GM21737 (cell line): ENCODE measurements around the gene LTBP1.

Experiments used
- ATAC-seq: cut with Tn5 transposase; IDR thresholded peaks from one replicate; pipeline ENCODE4 v1.9.1; 2021; ENCODE audit warnings: mild to moderate bottlenecking, moderate library complexity; ENCODE audit not compliant: unreplicated experiment

LTBP1 gene

DNA sequence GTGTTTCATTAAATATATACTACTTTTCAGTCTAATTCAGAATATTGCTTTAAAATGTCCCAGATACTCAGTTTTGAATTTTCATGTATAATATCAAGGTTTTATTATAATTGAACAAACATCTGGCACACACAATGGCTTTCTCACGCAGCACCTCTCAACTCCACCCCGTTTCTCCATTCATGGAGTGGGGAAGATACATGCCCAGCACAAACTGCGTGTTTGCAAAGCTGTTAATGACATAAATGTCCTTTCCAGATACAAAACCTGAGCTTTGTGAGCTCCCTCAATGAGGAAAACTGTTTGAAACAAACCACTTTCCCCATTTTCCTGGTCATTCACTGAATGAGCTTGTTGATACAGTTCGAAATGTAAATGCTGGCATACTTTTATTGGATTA lies 379.3 kb downstream of the LTBP1 start:
- ATAC-seq, result no peak

DNA sequence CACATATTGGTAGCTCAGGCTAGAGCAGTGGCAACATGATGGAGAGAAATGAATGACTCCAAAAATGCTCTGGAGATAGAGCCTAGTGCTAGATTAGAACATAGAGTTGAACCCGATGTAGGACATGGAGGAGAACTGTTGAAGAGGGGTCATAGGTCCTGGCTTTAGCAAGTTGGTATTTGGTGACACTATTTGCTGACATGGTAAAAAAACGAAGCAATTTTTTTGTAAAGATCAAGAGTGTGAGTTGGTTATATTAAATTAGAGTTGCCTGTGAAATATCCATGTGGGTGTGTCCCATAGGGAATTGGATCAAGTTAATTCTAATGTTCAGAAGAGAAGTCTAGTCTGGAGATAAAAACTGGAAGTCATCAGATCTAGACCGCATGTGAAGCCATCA lies 386.7 kb downstream of the LTBP1 start:
- ATAC-seq, result no peak

DNA sequence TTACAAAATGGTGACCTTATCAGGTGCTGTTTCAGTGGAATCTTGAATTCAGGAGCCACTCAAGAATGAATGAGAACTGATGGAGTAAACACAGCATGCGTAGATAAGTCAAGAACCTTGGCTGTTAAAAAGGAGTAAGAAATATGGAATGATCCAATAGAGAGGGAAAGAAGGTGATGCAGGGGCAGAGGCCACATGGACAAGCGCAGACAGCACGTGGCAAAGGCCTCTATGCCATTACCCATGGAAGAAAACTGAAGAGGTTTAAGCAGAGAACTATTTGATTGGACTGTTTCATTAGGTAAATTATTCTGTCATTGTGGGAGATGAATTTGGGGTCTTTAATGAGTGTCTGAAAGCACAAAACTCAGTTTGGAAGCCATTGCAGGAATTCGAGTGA lies 387.3 kb downstream of the LTBP1 start:
- no peak for ATAC-seq

DNA sequence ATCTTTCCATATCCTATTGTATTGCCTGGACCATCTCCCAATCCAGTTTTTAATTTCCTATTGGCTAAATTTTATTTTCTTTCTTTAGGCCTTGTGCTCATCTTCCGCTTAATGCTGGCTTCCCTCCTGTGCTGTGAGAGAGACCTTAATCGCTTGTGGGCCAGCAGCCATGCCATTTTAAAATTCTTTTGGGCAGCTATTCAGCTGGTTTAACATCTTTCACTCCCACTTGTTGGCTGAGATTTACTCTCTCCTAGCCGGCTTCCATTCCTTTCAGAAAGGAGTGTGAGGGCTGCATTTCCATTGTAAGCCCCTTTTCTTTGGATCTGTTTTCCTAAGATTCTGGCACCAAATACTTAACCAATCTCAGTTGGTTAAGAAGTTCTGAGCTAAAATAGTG lies 388.8 kb downstream of the LTBP1 start:
- no peak for ATAC-seq

DNA sequence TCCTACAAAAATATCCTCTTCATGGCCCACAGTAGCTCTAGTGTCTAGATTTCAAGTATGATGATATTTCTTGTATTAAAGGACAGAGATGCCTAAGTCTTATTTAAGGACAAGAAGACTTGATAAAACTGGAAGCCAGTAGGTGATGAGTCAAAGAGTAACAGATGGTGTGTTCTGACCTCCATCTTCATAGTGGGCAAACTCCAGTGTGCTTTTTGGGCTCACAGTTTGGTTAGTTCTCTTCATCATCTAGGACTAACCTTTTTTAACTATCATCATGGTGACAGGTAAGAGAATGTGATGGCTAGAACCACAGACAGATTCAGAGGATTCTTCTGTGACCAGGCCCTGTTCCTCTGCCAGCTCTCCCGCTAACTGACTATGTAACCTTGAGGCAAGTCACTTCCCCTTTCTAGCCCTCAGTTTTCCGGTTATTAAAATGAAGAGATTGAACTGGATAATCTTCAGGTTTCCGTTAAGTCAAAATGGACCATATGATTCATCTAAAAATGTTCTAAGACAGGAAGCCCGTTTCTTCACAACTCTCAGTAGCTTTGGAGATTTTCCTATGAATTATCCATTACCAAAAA lies 389.4 kb downstream of the LTBP1 start:
- no peak for ATAC-seq

DNA sequence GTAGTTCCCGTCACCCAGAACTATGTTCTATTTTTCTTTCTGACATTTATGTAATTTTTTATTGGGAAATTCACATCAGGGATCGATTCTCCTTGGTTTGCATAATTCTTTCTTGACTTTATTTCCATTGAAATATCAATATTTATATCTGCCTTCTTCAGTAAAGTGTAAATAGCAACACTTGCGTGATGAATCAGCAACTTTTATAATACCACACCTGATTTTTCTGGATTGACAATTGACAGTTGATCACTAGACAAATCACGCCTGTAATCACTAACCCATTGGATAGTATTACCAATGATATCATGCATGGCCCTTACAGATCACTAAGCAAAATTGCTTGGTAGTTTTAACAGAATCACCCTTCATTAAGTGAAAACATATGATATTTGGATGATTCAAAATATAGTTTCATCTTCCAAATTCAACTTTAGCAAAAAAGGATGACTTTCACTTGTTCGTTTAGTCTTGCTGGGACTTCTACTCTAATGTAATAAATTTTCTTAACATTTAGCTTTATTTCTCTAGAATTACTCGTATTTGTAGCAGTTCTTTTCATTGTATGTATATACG lies 390.7 kb downstream of the LTBP1 start:
- no peak for ATAC-seq

DNA sequence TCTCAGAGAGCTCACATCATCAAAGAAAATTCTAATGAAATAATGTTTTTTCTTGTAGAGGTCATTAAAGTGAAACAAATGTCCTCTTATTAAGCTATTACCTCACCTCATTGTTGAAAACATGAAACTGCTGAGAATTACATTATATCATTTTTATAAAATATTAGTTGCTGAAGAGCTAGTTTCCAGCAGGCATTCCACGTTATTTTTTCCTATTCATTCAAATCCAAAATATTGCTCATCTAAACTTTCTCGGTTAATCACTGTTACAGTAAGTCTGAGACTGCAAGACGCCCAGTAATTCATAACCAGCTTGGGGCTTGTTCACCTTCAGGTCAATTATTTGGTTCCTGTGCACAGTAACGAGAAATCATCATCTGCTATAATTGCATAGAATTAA lies 391.2 kb downstream of the LTBP1 start:
- ATAC-seq, result no peak

DNA sequence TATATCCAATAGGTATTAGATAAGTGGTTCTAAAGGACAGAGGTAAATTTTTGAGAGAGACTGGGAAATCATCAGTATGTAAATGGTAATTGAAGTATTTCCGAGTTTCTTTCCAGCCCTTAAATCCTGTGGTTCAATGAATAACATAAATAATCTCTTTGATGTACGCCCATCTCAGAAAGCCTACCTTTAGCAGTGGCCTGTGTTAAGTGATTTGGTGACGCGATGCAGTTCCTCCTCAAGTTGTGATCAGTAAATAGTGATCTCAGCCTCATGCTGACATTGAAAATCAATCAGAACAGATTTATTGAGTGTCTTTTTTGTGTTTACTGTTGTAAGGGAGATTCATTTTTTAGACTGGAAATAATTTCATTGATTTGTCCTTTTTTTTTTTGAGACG lies 392.5 kb downstream of the LTBP1 start:
- no peak for ATAC-seq

DNA sequence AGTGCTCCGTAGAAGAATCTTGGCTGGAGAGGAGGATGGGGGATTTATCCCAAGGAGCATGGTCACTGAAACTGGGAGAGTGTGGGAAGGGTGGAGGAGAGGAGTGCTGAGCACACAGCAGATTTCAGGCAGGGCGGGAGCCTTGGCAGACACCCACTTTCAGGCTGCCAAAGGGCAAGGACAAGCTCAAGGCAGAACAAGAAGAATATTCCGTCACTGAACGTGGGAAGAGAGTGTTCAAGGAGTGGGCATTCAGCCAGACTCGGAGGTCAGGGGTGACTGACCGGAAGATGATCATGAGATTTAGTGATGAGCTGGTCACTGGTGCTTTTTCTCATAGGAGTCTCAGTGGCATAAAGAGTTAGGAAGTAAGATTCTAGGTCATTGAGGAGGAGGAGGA lies 393.5 kb downstream of the LTBP1 start:
- ATAC-seq, result no peak

DNA sequence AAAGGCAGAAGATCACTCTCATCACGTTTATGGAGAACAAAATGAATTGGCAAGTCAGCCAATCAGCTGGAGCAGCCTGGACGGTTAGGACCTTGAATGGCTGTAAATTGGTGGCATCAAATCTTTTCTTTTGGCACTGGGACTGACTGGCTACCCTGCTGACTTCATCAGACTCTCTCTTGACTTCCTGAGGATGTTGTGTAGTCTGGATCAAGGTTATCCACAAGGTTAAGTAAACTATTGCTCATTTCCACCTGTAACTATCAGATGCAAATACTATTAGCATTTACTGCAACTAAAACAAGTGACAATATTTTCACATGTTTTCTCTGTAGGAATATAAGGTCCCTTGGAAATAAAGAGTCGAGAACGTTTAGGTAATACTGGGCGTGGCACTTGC lies 395.4 kb downstream of the LTBP1 start:
- ATAC-seq, result no peak

DNA sequence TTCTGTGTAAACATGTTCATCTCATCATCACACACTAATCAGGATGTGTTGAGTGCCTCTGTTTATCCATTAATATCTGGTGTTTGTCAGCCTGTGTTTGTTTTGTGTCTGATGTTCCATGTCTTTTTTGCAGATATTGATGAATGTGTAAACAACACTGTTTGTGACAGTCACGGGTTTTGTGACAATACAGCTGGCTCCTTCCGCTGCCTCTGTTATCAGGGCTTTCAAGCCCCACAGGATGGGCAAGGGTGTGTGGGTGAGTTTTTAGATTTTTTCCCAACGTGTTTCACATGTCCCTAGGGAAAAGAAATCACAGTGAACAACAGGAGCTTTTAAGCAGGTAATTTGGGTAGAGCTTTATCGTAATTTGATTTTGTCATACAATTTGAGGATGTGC lies 396.0 kb downstream of the LTBP1 start:
- ATAC-seq, result no peak

DNA sequence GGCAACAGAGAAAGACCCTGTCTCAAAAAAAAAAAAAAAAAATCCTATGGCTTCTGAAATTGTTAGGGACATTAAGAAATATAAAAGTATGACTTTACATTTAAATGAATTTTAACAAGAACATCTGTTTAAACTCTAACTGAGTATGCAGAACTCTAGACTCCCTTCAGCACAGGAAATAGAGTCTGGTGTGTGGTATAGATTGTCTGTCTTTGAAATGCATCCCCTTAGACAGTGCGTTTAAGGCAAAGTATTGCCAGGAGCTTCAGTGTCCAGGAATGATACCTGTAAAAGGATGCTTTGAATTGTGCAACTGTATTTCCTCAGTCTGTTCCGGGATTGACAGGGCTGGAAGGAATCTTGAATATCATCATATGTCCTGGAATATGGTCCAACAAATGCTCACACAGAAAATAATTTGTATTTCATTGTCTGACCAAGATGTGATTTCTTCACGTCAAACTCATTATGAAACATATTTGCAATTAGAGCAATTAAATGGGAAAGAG lies 396.7 kb downstream of the LTBP1 start:
- ATAC-seq, result no peak

DNA sequence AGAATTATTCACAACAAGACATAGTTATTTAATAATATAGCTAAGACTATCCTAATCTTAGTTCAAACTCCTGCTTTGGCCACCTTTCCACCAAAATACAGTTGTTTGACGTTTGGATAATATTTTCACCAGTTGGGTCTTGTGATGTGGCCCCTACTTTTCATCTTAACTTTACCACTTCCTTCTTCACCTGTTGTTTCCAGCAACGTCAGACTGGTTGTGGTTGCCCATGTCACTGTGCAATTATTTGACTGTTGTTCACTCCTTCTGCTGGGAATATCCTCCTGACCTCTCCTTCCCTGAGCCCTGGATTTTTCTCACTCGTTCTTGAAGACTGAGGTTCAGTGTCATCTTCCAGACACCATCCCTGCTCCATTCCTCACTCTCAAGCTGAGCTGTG lies 397.5 kb downstream of the LTBP1 start:
- ATAC-seq, result no peak

DNA sequence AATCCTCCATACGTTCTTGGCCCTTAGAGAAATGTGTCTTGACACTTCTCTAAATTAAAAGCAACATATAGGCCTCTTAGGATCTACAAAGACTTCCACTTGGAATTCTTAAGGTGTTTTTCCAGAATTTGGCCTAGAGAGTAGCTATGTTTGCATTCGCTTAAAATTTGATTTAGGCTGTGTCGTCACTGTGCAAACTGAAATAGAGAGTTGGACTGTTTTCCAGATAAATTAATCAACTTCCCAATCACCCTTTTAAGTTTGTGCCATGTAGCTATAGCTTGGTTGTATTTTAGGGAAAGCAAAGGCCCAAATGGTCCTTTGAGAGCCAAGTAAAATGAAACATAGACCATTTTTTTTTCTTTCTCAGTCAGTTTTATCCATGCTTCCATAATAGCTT lies 401.1 kb downstream of the LTBP1 start:
- ATAC-seq, result no peak

DNA sequence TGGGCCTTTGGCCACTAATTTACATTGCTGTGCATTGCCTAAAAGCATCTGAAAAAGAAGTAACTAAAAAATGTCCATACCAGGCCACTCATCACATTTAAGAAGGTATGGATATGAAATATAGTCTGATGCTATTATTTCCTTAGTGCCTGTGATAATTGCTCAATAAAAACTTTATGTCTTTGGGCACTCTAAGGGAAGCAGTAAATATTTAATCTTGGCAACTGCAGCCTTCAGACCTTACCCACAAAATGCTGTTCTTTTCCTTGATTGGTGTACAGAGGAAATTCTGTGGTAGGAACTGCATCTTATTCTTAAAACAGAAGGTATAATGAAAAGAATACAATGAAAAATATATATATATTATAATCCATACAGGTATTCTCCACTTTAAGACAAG lies 403.9 kb downstream of the LTBP1 start:
- ATAC-seq, result no peak

DNA sequence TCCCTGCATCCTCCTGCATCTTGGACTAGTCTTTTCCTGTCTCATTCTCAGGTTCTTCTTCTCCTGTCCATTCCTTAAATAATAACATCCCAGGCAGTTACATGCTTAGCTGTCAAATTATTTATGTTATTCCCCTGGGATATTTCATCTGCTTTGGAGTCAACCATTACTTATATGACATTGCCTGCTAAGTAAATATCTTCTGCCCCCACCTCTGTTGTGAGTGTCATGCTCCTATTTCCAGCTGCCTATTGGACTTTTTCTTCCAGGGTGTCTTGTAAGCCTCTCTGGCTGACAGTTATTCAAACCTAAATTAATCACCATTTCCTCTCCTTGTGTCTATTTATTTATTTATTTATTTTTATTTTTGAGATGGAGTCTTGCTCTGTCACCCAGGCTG lies 405.0 kb downstream of the LTBP1 start:
- no peak for ATAC-seq

DNA sequence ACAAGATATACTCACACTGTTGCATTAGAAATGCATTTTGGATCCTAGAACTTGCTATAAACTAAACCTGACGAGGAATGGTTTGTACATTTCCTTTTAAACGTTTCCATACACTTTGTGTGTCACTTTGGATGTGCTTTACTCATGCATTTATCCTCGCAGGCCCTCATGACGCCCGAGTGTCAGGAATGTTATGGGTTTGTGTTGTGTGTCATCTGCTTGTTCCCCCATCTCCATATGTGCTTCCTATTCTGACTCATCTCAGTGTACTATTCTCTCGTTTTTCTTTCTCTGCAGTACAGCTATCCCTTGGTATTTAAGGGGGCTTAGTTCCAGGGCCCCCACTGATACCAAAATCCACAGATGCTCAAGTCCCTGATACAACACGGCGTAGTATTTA lies 408.2 kb downstream of the LTBP1 start:
- ATAC-seq, result no peak

DNA sequence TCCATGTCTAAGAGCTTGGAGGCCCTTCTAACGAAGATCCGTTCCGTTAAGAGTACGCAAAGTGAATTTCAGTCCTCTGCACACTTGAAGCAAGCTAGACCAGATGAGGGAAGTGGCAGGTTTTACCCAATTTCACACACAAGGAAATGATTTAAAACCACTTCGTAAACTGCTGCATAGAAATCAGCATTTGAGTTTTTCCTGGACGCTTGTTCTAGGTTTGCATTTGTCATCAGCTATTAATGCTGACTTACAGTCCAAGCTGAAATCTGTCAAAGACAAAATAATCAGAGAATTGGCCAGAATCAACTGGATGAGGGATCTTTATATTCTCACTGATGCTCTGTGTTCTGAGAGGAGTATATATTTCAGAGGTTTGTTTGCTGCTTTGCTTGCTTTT lies 412.1 kb downstream of the LTBP1 start:
- ATAC-seq, result no peak

DNA sequence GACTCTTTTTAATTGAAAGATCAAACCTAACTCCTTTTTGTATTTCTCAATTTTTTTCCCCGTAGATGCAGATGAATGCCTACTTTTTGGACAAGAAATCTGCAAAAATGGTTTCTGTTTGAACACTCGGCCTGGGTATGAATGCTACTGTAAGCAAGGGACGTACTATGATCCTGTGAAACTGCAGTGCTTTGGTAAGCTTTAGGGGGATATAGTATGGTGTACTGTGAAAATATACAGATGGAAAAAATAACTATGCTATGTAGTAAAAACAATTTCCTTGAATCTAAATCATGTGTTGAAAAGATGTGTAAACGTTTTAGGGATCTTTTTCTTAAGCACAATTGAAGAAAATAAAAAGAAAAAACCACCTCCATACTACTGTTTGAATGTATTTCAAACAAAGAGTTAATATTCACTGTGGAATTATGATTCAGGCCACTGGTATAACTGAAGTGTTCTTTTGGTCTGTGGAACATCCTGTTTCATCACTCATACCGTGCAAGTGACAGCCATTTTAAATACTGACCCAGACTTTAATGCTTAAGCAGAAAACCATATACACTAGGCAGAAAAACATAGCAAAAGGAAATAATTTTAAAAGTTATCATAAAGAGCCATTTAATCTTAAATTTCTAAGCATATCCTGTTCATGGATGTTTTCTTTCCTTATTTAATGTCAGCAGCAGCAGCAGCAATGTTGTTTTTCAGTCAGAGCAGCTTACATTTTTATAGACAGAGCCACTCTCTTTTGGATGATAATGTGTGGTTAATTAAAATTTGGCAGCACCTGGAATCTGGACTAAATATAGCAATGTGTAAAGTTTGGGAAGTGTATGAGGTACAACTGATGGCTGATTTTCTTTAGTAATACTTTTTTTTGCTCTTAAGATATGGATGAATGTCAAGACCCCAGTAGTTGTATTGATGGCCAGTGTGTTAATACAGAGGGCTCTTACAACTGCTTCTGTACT lies 416.9 kb downstream of the LTBP1 start:
- ATAC-seq, result no peak

DNA sequence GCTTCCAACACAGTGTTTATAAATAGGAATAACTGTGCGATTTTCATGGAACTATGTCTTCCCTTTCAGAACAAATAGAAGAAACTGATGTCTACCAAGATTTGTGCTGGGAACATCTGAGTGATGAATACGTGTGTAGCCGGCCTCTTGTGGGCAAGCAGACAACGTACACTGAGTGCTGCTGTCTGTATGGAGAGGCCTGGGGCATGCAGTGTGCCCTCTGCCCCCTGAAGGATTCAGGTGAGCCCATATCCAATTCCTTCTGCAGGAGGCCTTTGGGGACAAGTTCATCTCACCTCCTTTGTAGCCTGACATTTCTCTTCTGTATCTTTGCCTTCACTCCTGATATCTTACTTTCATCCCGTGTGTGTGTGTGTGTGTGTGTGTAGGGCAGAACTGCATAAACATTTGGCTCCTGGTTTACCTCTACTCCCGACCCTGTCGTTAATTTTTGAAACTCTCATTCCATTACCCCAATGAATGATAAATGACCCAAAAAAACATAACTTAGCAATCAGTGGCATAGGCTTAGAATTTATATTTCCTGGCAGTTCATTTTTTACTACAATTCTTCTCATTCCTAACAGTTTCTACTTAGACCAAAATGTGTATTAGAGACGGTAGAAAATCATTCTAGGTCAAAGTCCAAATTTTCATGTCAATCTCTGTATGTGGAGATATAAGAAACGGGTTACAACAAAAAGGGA lies 418.7 kb downstream of the LTBP1 start:
- no peak for ATAC-seq

DNA sequence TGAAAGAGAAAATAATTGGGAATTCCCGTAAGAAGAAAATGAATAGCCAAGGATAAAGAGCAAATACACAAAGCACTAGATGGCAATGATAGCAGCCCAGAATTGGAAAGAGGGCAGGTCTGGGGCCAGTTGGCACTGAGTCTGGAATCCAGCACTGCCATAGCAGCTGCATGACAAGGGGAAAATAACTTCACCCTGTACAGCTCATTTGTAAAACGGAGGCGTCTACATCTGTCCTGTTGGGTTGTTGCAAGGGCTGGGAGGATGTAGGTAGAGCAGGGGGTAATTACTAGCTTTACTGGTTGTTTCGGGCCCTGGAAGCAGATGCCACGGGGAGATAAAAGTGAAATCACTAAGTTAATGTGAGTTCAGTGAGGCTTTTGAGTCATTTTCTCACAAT lies 419.7 kb downstream of the LTBP1 start:
- no peak for ATAC-seq
